Ishikawa (cell line): ENCODE data around the gene GVQW3.

Source experiments
- CEBPB ChIP-seq: IDR thresholded peaks from 2 replicates; pipeline ENCODE4 v1.6.1; 2012
- CREB1 ChIP-seq: IDR thresholded peaks from 2 replicates; pipeline ENCODE4 v1.6.1; 2012; ENCODE audit warnings: low read depth
- EP300 ChIP-seq: IDR thresholded peaks from 2 replicates; pipeline ENCODE4 v1.6.1; 2012; ENCODE audit warnings: borderline replicate concordance
- MAX ChIP-seq: IDR thresholded peaks from 2 replicates; pipeline ENCODE4 v1.6.1; 2012
- RAD21 ChIP-seq: IDR thresholded peaks from 2 replicates; pipeline ENCODE4 v1.6.1; 2012; ENCODE audit warnings: low read depth
- REST ChIP-seq: IDR thresholded peaks from 2 replicates; pipeline ENCODE4 v1.6.1; 2012; ENCODE audit warnings: low read depth, mild to moderate bottlenecking
- TAF1 ChIP-seq: IDR thresholded peaks from 2 replicates; pipeline ENCODE4 v1.6.1; 2012; ENCODE audit warnings: low read depth, mild to moderate bottlenecking

- TF ChIP-seq REST: no peak
- TF ChIP-seq MAX: no peak
- peak; percentile 55 for TF ChIP-seq CEBPB
- TF ChIP-seq CREB1: no peak
- TF ChIP-seq RAD21: no peak
- TF ChIP-seq TAF1: no peak
- TF ChIP-seq EP300: no peak
Measured at GRCh38 chr11:76334826-76335389, 46.2 kb upstream of the GVQW3 start.
